Gastroesophageal sphincter (tissue), 4 donors: ENCODE data around the gene PIK3C2A. TPM values are rescaled to one million over a fixed set of nuclear protein-coding genes. Genes with fewer than 3 reads are reported as not detected.

Source experiments
- ATAC-seq: fragments of 150-250 bp; one replicate; pipeline ENCODE4 v1.9.1; 2016; ENCODE audit warnings: mild to moderate bottlenecking, moderate library complexity
- H3K27ac ChIP-seq, 4 donors: fragments of 200-600 bp; sonication (generic) in 3 of 4; 1 replicate in 3 of 4; 2 replicates in 1 of 4; pipeline ENCODE4 v1.5.1; 2016 to 2019
- H3K27me3 ChIP-seq: fragments of 200-600 bp; sonication (generic); one replicate; pipeline ENCODE4 v1.5.1; 2019
- H3K36me3 ChIP-seq, 2 donors: fragments of 200-600 bp; sonication (generic); one replicate each; pipeline ENCODE4 v1.5.1; 2019; ENCODE audit warnings: control low read depth in 1 of 2
- H3K4me1 ChIP-seq, 3 donors: fragments of 200-600 bp; sonication (generic); 1 replicate in 2 of 3; 2 replicates in 1 of 3; pipeline ENCODE4 v1.5.1; 2016 to 2019; ENCODE audit warnings: control low read depth in 2 of 3
- H3K4me3 ChIP-seq, 2 donors: fragments of 200-600 bp; sonication (generic); one replicate each; pipeline ENCODE4 v1.5.1; 2019; ENCODE audit warnings: mild to moderate bottlenecking in 1 of 2, moderate library complexity in 1 of 2
- H3K9me3 ChIP-seq, 3 donors: fragments of 200-600 bp; sonication (generic); one replicate each; pipeline ENCODE4 v1.5.1; 2017 to 2019; ENCODE audit warnings: control low read depth in 2 of 3
- EP300 ChIP-seq: sonication (generic); formaldehyde crosslinking; IDR thresholded peaks from one replicate; pipeline ENCODE4 v1.6.1; 2017; ENCODE audit warnings: antibody characterized with exemption, mild to moderate bottlenecking
- POLR2A ChIP-seq, 2 donors: fragments of 450-650 bp; IDR thresholded peaks; one replicate each; pipeline ENCODE4 v1.6.1; 2017; ENCODE audit warnings: antibody characterized with exemption in 2 of 2, mild to moderate bottlenecking in 2 of 2, moderate library complexity in 1 of 2
- POLR2AphosphoS5 ChIP-seq: sonication (generic); formaldehyde crosslinking; IDR thresholded peaks from one replicate; pipeline ENCODE4 v1.6.1; 2017; ENCODE audit warnings: antibody characterized with exemption
- WGBS, 2 donors: methylation state at CpG; one replicate each; pipeline ENCODE4 v1.1.5; 2018; ENCODE audit warnings: low coverage in 1 of 2; 5-methylcytosine and 5-hydroxymethylcytosine counted together
- total RNA-seq, 4 donors: library from RNA; depleted of rRNA; stranded (reverse); fragments of >200 nt; gene quantifications; one replicate each; pipeline ENCODE4 v1.1.0, GENCODE V29; 2016
- TF ChIP-seq, protein P1 (sequence below), 4 experiments: fragments of 200-600 bp in 2 of 4; fragments of 450-650 bp in 2 of 4; sonication (generic) in 1 of 4; IDR thresholded peaks; one replicate each; pipeline ENCODE4 v1.5.1; 2017 to 2019; ENCODE audit warnings: antibody characterized with exemption in 4 of 4, mild to moderate bottlenecking in 2 of 4, moderate library complexity in 2 of 4

The PIK3C2A gene
- total RNA-seq, 4 donors from 2014 or later: 68.2 to 104 (median 88.2) TPM

DNA sequence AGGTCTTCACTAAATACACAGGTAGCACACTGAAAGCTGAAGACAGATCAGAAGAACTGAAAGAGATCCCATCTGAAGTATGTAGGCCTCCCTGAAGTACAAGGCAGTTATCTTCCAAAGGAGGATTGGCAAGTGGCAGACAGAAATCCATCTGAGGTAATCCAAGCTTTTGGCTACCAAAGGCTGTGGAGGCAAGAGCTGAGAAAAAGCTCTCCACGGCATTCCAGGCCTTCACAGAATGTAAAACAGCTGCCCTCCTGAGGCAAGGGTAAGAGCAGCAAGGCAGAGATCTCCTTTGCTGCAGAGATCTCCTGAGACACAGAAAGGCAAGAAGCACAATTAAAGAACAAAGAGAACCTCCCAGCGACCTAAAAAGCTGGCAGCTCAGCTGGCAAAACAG lies 19.1 kb downstream of the PIK3C2A start:
- no peaks in the 10 kb centered on the region for H3K27me3 ChIP-seq
- WGBS, 2 donors: 40% methylated on average over 1 of the region's 2 CpGs; no CpG with 5 or more reads in 1 of the 2 donors
- H3K36me3 ChIP-seq: peaks cover 0 to 28% of the 10 kb centered on the region in 2 donors
- ATAC-seq: no peak
- H3K4me1 ChIP-seq: no peaks in the 10 kb centered on the region
- H3K9me3 ChIP-seq: no peaks in the 10 kb centered on the region
- no peak overlapping the region for H3K27ac ChIP-seq
- TF ChIP-seq, protein P1, sequence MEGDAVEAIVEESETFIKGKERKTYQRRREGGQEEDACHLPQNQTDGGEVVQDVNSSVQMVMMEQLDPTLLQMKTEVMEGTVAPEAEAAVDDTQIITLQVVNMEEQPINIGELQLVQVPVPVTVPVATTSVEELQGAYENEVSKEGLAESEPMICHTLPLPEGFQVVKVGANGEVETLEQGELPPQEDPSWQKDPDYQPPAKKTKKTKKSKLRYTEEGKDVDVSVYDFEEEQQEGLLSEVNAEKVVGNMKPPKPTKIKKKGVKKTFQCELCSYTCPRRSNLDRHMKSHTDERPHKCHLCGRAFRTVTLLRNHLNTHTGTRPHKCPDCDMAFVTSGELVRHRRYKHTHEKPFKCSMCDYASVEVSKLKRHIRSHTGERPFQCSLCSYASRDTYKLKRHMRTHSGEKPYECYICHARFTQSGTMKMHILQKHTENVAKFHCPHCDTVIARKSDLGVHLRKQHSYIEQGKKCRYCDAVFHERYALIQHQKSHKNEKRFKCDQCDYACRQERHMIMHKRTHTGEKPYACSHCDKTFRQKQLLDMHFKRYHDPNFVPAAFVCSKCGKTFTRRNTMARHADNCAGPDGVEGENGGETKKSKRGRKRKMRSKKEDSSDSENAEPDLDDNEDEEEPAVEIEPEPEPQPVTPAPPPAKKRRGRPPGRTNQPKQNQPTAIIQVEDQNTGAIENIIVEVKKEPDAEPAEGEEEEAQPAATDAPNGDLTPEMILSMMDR (IDR thresholded peaks at IDR 0.05): no peak
- TF ChIP-seq EP300 (no peak), POLR2A (IDR thresholded peaks at IDR 0.05) (no peak), POLR2AphosphoS5 (no peak)
- no peak overlapping the region for H3K4me3 ChIP-seq

DNA sequence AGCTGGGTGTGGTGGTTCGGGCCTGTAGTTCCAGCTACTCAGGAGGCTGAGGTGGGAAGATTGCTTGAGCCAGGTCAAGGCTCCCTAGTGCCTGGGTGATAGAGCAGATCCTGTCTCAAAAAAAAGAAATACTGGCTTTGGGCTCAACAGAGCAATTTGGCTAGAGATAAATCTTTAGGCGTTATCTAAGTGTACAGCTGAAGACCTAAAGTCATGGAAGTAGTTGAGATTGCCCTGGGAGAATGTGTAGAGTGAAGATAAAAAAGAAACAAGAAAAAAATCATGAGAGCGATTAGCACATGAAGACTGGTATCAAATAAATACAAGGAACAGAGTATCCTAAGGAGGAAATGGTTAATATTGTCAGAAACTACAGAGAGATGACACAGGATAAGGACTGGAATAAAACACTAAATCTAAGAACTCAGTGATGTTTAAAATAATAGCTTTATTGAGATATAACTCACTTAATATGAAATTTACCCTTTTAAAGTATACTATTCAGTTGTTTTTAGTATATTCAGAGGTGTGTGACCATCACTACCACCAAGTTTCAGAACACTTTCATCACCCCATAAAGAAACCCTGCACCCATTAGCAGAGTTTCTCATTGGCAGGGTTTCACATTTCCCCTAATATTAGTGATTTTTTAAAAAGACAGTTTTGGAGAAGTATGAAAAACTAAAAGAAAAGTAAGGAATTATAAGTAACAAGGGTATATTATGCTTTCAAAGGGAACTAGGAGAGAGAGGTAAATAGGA lies 20.7 kb downstream of the PIK3C2A start:
- 95 to 100% methylated on average over 3 of the region's 3 CpGs for WGBS, 2 donors
- Histone ChIP-seq H3K4me1 (no peaks in the 10 kb centered on the region), H3K27me3 (no peaks in the 10 kb centered on the region), H3K36me3 (peaks cover 0 to 26% of the 10 kb centered on the region in 2 donors), H3K27ac (no peak overlapping the region), H3K4me3 (no peak overlapping the region), H3K9me3 (no peaks in the 10 kb centered on the region)
- no peak for ATAC-seq
- TF ChIP-seq EP300 (no peak), POLR2A (IDR thresholded peaks at IDR 0.05) (no peak), POLR2AphosphoS5 (no peak)
- TF ChIP-seq, protein P1 (IDR thresholded peaks at IDR 0.05): no peak

DNA sequence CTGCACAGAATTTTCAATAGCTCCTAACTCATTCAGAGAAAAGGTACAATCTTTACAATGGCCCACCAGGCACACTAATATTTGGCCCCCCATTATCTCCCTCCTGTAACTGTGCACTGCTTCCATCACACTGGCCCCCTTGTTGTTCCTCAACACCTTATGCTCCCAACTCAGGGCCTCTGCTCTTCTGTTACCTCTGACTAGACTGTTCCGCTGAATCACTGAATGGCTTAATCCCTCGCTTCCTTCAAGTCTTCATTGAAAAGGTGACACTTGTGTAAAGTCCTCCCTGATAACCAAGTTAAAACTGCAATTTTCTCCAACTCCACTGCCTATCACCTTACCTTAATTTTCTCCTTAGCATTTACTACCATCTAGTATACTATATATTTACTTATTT lies 21.8 kb downstream of the PIK3C2A start:
- no peak for TF ChIP-seq POLR2AphosphoS5
- TF ChIP-seq EP300: no peak
- TF ChIP-seq POLR2A (IDR thresholded peaks at IDR 0.05): no peak
- TF ChIP-seq, protein P1 (IDR thresholded peaks at IDR 0.05): no peak
- no peak for ATAC-seq
- Histone ChIP-seq H3K27ac (no peak overlapping the region), H3K4me1 (no peaks in the 10 kb centered on the region), H3K9me3 (no peaks in the 10 kb centered on the region), H3K27me3 (no peaks in the 10 kb centered on the region), H3K36me3 (peaks cover 0 to 16% of the 10 kb centered on the region in 2 donors), H3K4me3 (no peak overlapping the region)
- WGBS, 2 donors: 97 to 100% methylated on average over 1 to 2 of the region's 2 CpGs

DNA sequence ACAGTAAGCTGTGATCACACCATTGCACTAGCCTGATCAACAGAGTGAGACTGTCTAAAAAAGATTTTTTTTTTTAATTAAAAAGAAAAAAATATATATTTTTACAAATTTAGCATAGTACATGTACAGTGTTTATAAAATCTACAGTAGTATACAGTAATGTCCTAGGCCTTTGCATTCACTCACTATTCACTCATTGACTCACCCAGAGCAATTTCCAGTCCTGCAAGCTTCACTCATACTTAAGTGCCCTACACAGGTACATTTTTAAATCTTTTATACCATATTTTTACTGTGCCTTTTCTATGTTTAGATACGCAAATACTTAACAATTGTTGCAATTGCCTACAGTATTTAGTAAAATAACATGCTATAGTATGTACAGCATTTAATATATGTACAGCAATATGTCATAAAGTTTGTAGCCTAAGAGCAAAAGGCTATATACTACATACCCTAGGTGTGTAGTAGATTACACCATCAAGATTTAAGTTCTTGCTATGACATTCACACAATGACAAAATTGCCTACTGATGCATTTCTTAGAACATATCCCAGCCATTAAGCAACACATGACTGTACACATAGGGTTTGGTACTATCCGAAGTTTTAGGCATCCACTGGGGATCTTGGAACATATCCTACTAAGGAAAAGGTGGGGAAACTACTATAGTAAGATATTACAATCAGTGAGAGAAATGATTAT lies 22.8 kb downstream of the PIK3C2A start:
- no peaks in the 10 kb centered on the region for H3K27me3 ChIP-seq
- H3K9me3 ChIP-seq: no peaks in the 10 kb centered on the region
- no peaks in the 10 kb centered on the region for H3K4me1 ChIP-seq
- no peak for TF ChIP-seq EP300
- TF ChIP-seq POLR2A (IDR thresholded peaks at IDR 0.05): no peak
- TF ChIP-seq, protein P1 (IDR thresholded peaks at IDR 0.05): no peak
- no peak for TF ChIP-seq POLR2AphosphoS5
- no peak for ATAC-seq
- no peak overlapping the region for H3K4me3 ChIP-seq
- no peak overlapping the region for H3K27ac ChIP-seq
- 54 to 83% methylated on average over 2 of the region's 2 CpGs for whole genome bisulfite sequencing, 2 donors
- peaks cover 0 to 15% of the 10 kb centered on the region in 2 donors for H3K36me3 ChIP-seq
